Ovary (tissue), 9 donors: ENCODE measurements around the gene FGFRL1. TPM values are rescaled to one million over a fixed set of nuclear protein-coding genes. Genes with fewer than 3 reads are reported as not detected.

ENCODE experiments used
- DNase-seq, 5 donors: peaks; one replicate each; pipeline ENCODE4 v3.0.0-alpha.2; 2019 to 2020
- H3K27ac ChIP-seq, 2 donors: fragments of 200-600 bp; one replicate each; pipeline versions ENCODE4 v1.5.1 to v1.8.0; 2019 to 2022
- H3K27me3 ChIP-seq: fragments of 200-600 bp; one replicate; pipeline ENCODE4 v1.8.0; 2022
- H3K36me3 ChIP-seq: fragments of 200-600 bp; sonication (generic); one replicate; pipeline ENCODE4 v1.5.1; 2019
- H3K4me1 ChIP-seq: one replicate; pipeline ENCODE4 v1.8.1; 2013; ENCODE audit warnings: mild to moderate bottlenecking, moderate library complexity; ENCODE audit not compliant: insufficient read depth
- H3K4me3 ChIP-seq: fragments of 200-600 bp; sonication (generic); one replicate; pipeline ENCODE4 v1.5.1; 2017
- H3K9me3 ChIP-seq, 2 donors: fragments of 200-600 bp in 1 of 2; sonication (generic) in 1 of 2; one replicate each; pipeline versions ENCODE4 v1.5.1 to v1.8.1; 2013 to 2019; ENCODE audit warnings: mild to moderate bottlenecking in 1 of 2, moderate library complexity in 1 of 2
- EP300 ChIP-seq: sonication (generic); formaldehyde crosslinking; IDR thresholded peaks from one replicate; pipeline ENCODE4 v1.6.1; 2017; ENCODE audit warnings: antibody characterized with exemption
- POLR2A ChIP-seq: fragments of 450-650 bp; IDR thresholded peaks from one replicate; pipeline ENCODE4 v1.6.1; 2017; ENCODE audit warnings: antibody characterized with exemption, mild to moderate bottlenecking, moderate library complexity
- WGBS, 3 donors: extraction: QIAGEN DNeasy Blood & Tissue Kit in 1 of 3; methylation state at CpG; one replicate each; pipeline versions ENCODE4 v1.1.5 to v1.1.7; 2013 to 2017; 5-methylcytosine and 5-hydroxymethylcytosine counted together
- intact Hi-C, 4 donors: fragments of 100-400 bp; cut with DNase I; formaldehyde crosslinking; loops; one replicate each; pipeline versions ENCODE4 v1.11.0 to v1.15.1; 2022 to 2023
- polyA plus RNA-seq, 2 donors: library from polyadenylated mRNA; stranded (reverse); fragments of 200-250 nt in 1 of 2; fragments of 350-450 nt in 1 of 2; fragmentation: Illumina TruSeq in 1 of 2; extraction: RNeasy Lipid Tissue Mini Kit (QIAGEN cat#74804) in 1 of 2; gene quantifications; one replicate each; pipeline ENCODE4 v1.2.3, GENCODE V29; 2013 to 2014
- total RNA-seq, 7 donors: library from RNA; depleted of rRNA in 2 of 7; stranded (reverse); fragments of >200 nt in 2 of 7; fragmentation: NEBNext Ultra II Directional in 3 of 7; extraction: Animal tissue kit (Norgen Biotek cat#: 25700) in 3 of 7; gene quantifications; one replicate each; pipeline versions ENCODE4 v1.1.0 to v1.2.4, GENCODE V29; 2016 to 2023
- TF ChIP-seq, protein P1 (sequence below), 3 donors: fragments of 450-650 bp in 2 of 3; fragments of 200-600 bp in 1 of 3; IDR thresholded peaks; one replicate each; pipeline versions ENCODE4 v1.5.1 to v1.8.0; 2016 to 2022; ENCODE audit warnings: antibody characterized with exemption in 3 of 3, mild to moderate bottlenecking in 1 of 3
- donor health status: DM: no; HTN: no; CAD: no; lungs with moderate emphysema.
- donor health status: DM: no; HTN: no; CAD: no.
- donor health status: Bipolar disorder and iron deficiency.
- donor health status: DM: yes; HTN: yes; CAD: no.
- donor health status: DM: no; HTN: no; CAD: no.
- donor health status: DM: yes; HTN: yes; CAD: no.

Gene FGFRL1
- total and polyA plus RNA-seq, 9 donors, result 23.4 to 59.1 (median 38.7) TPM

DNA sequence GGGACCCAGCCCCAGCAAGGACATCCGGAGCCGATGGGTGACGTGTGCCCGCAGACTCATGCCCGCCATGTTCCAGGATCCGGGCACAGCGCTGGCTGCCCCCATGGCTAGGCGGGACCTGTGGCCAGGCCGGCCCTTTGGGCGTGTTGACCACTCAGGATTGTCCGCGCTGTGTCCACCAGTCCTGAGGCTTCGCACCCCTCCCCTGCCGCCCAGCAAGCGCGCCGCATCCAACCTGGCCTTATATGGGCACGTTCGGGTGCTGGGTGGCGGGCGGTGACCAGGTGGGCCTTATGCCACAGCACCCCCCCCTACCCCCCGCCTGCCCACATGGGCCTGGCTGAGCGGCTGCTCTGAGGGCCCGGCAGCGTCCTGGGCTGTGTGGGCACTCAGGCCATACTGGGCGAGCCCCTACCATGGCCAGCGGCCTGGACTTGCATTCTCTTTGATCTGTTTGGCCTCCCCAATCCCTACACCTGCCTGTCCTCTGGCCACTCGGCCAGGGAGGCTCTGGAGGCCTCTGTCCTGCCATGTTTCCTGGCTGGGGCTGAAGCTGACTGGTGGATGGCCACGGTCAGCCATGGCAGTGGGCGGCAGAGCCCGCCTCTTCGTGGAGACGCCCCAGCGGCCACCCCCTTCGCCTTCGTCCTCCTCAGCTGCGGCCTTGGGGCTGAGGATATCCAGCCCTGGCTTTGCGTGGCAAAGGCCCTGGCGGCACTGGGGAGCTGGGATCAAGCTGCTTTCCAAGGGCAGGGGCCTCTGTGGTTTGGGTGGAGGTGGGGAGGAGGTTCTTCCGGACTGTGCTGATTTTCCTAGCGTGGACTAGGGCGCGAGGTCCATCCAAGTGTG, 2.0 kb downstream of the FGFRL1 start:
- TF ChIP-seq EP300 (no peak), POLR2A (no peak)
- TF ChIP-seq, protein P1, sequence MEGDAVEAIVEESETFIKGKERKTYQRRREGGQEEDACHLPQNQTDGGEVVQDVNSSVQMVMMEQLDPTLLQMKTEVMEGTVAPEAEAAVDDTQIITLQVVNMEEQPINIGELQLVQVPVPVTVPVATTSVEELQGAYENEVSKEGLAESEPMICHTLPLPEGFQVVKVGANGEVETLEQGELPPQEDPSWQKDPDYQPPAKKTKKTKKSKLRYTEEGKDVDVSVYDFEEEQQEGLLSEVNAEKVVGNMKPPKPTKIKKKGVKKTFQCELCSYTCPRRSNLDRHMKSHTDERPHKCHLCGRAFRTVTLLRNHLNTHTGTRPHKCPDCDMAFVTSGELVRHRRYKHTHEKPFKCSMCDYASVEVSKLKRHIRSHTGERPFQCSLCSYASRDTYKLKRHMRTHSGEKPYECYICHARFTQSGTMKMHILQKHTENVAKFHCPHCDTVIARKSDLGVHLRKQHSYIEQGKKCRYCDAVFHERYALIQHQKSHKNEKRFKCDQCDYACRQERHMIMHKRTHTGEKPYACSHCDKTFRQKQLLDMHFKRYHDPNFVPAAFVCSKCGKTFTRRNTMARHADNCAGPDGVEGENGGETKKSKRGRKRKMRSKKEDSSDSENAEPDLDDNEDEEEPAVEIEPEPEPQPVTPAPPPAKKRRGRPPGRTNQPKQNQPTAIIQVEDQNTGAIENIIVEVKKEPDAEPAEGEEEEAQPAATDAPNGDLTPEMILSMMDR (IDR thresholded peaks at IDR 0.05), result no peak
- peak overlapping the region in 1 of 2 donors; percentile 11 for H3K27ac ChIP-seq
- peak in 2 of 5 donors; percentile 48 to 53 for DNase-seq

DNA sequence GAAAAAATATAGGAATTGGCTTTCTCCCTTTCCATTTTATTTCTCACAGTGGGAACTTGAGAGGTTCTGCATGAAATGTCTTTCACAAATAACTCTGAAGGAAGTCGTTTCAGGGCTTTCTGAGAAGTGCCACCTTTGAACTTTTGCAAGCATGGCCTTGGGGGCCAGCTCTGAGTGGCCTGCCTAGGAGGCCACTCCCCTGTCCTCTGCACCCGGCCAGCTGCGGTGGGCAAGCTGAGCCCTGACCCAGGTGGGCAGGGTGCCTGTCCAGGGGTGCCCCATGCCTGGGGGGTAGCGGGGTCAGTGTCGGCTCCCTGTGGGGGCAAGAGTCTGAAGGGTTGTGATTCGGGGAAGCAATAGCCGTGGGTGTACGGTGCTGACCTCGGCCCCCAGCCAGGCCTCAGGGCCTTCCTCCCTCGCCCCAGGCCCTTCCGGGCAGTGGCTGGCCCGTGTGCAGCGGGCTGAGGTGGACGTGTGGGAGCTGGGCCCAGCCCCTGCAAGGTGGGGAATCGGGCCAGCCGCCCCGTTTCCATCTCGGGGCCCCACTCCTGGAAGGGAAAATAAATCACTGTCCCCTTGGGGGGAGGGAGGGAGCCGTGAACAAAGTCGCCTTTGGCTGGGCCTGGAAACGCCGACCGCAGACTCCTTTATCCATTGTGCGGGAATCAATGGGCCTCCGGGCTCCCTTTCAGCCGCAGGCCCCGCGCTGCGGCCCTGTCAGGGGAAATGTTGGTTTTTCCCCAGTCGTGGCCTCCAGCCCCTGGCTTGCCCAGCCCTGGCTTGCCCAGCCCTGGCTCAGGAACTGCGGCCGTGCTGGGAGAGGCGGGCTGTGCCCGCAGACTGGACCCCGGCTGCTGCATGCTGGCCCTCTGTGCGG, 3.1 kb downstream of the FGFRL1 start:
- H3K4me3 ChIP-seq, result no peak overlapping the region
- 69 to 78% (median 74%) methylated on average over 34 to 36 of the region's 36 CpGs for WGBS, 3 donors
- TF ChIP-seq POLR2A, result no peak
- TF ChIP-seq, protein P1 (IDR thresholded peaks at IDR 0.05), result no peak
- no peak overlapping the region for H3K27ac ChIP-seq
- no peaks in the 10 kb centered on the region for H3K27me3 ChIP-seq
- intact Hi-C loops, result loop anchor here in 1 of 4 donors (10.0 kb wide), 1 partner anchor 220 kb away; no protein-coding TSS in a partner anchor
- H3K4me1 ChIP-seq, result peaks cover 27% of the 10 kb centered on the region
- no peaks in the 10 kb centered on the region for H3K9me3 ChIP-seq
- DNase-seq, result no peak
- no peaks in the 10 kb centered on the region for H3K36me3 ChIP-seq

More for the DNA sequence above, 2.0 kb downstream of the FGFRL1 start:
- intact Hi-C loops, result loop anchor here in 1 of 4 donors (10.0 kb wide), 1 partner anchor 221 kb away; no protein-coding TSS in a partner anchor
- Histone ChIP-seq H3K4me1 (peaks cover 23% of the 10 kb centered on the region), H3K4me3 (no peak overlapping the region), H3K36me3 (no peaks in the 10 kb centered on the region), H3K27me3 (no peaks in the 10 kb centered on the region), H3K9me3 (no peaks in the 10 kb centered on the region)
- 85 to 94% (median 92%) methylated on average over 30 to 43 of the region's 43 CpGs for WGBS, 3 donors

DNA sequence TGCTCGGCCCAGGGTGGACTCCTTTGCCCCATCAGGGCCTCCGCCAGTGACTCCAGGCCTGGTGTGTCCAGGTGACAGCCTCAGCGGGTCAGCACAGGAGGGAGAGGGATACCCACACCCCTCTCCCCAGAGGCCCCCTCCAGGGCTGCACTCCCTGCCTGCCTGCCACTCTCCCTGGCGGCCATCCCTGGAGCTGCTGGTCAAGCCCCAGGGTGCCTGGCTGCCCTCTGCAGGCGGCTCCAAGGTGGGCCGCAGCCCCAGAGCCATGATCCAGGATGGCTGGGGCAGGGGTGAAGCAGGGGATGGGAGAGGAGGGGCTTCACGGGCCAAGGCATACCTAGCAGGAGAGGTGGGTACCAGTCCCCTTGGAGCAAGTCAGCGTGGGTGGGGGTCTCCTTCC, 3.8 kb downstream of the FGFRL1 start:
- intact Hi-C loops, result loop anchor here in 1 of 4 donors (10.0 kb wide), 1 partner anchor 220 kb away; no protein-coding TSS in a partner anchor
- TF ChIP-seq, protein P1 (IDR thresholded peaks at IDR 0.05), result no peak
- TF ChIP-seq EP300 (no peak), POLR2A (no peak)
- no peaks in the 10 kb centered on the region for H3K27me3 ChIP-seq
- H3K36me3 ChIP-seq, result no peaks in the 10 kb centered on the region
- WGBS, 3 donors, result 82 to 89% (median 85%) methylated on average over 7 to 8 of the region's 8 CpGs
- no peak overlapping the region for H3K4me3 ChIP-seq
- H3K9me3 ChIP-seq, result no peaks in the 10 kb centered on the region
- H3K27ac ChIP-seq, result no peak overlapping the region
- H3K4me1 ChIP-seq, result peaks cover 27% of the 10 kb centered on the region
- DNase-seq, result no peak

DNA sequence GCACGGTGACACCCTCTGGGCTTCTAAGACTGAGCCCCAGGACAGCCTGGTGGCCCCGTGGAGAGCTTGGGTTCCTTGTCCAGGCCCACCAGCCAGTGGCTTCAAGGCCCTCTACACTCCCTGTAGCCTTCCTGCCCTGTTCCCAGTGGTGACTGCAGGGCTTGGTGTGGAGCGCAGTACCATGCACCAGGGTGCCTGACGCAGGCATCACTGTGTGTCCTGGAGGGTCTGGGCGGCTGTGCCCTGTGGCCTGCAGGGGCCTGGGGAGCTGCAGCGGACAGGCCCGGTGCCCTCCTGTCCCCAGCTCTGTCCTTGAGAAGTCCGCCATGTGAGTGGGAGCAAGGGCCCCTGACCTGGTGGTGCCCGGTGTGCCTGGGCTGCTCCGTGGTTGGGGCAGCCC, 4.3 kb downstream of the FGFRL1 start:
- intact Hi-C loops, result loop anchor here in 1 of 4 donors (10.0 kb wide), 1 partner anchor 219 kb away; no protein-coding TSS in a partner anchor
- Histone ChIP-seq H3K27me3 (no peaks in the 10 kb centered on the region), H3K27ac (no peak overlapping the region), H3K4me1 (peaks cover 27% of the 10 kb centered on the region), H3K9me3 (no peaks in the 10 kb centered on the region), H3K36me3 (no peaks in the 10 kb centered on the region), H3K4me3 (no peak overlapping the region)
- TF ChIP-seq, protein P1 (IDR thresholded peaks at IDR 0.05), result no peak
- TF ChIP-seq EP300 (no peak), POLR2A (no peak)
- WGBS, 3 donors, result 73 to 83% (median 83%) methylated on average over 9 to 10 of the region's 10 CpGs
- no peak for DNase-seq
